ENCODE results near the gene SPECC1L.

- TF ChIP-seq POLR2AphosphoS5 (IDR thresholded peaks at IDR 0.05): no peak
- TF ChIP-seq POLR2A (IDR thresholded peaks at IDR 0.05): no peak
Measured at GRCh38 chr22:24244144-24244787, 26.4 kb upstream of the SPECC1L start.
